ENCODE measurements around the gene ERCC4.

The ERCC4 gene

DNA sequence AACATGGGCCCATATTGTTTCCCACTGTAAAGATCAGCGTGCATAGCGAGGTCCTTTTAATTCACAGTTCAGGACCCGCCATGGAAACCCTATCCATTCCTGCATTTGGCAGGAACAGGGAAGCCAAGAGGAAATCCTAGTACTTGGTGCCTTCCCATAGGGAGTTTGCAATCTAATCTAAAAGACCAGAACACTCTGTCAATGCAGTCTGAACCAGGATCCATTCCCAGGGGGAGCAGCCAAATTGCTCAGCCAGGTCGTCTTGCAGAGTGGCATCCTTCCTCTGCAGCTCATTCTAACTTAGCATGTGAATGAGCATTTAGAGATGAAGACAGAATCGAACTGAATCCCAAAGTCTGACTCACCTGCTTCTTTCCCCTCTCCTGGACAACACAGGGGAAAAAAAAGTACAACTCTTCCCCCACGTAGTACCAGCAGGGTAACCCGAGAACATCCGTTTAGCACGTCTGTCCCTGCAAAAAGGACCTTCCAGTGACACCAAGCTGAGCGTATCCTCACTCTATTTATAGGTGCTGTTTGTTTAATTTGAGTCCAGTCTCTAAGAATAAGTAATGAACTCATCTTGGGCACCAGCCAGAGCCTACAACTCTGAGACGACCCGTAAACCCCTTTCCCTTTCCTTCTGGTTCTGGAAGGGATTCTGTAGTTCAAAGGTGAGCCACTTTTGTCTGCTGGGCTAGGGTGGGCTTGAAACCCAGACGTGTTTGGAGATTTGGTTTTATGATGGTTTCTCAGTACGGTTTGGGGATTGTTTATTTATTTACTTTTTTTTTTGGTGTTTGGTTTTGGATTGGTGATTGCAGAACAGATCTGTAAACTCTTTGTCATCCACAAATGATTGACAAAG lies 74.5 kb downstream of the ERCC4 start:
- DNase-seq (ENCODE audit: low spot score): no peak

DNA sequence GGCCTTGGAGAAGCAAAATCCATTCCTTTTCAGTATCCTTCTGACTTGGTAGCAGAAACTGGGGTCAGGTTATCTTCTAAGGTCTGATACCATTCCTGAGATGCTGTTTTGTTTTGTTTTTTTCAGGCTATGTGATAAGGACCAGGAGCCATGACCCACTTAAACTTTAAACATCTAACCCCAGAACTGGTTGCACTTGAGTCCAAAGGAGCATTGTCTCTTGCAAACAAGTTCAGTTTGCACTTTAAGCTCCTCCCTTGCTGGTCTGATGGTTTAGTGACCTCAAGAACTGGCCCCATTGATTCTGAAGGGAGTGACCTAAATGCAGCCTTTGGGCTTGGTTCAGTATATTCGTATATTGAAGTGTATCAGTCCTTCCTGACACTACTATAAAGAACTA lies 75.2 kb downstream of the ERCC4 start:
- DNase-seq (ENCODE audit: low spot score): no peak

DNA sequence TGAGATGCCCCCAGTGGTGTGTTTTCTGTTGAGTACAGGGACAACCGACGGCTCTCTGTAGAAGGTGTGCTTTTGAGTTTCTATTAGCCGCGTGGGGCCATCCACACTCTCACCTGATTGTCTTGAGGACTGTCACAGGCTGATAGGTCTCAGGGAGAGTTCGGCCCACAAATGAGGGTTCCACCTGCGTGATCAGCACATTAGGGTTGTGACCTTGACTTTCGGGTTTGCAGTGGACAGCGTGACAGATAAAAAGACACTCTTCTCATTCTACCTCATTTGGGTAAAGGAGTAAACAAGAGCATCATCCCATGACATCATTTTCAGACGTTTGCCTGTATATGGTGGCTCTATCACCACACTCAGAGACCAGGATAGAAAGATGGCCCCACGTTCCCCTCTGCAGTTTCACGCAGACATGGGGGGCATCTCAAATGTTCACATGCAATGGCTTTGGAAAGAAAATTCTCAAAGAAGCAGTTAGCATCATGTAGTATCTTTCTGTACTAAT lies 76.9 kb downstream of the ERCC4 start:
- DNase-seq (ENCODE audit: low spot score): no peak

DNA sequence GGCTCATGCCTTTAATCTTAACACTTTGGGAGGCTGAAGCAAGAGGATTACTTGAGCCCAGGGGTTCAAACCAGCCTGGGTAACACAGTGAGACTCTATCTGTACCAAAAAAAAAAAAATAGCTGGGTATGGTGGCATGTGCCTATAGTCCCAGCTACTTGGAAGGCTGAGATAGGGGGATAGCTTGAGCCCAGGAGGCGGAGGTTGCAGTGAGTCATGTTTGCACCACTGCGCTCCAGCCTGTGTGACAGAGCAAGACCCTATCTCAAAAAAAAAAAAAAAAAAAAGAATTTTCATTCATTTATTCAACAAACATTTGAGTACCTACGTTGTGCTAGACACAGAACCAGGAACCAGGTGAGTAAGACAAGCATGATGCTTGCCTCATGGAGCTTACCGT lies 77.6 kb downstream of the ERCC4 start:
- DNase-seq (ENCODE audit: low spot score): peak; percentile 2

DNA sequence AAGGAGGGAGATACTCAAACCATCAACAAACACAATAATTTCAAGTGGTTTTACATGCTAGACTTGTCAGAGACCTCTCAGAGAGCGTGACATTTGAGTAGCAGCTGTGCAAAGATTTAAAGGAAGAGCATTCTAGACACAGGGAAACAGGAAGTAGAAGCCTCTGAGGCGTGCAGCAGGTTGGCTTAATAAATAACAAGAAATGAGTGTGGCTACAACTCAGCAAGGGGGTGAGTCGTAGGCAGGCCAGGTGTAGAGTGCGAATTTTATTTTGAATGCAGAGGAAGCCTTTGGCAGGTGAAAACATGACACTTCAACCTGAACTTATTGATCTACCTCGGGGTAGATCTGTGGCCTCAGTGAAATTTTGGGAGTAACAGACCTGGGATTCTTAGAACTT lies 78.0 kb downstream of the ERCC4 start:
- peak; percentile 20 for DNase-seq (ENCODE audit: low spot score)

DNA sequence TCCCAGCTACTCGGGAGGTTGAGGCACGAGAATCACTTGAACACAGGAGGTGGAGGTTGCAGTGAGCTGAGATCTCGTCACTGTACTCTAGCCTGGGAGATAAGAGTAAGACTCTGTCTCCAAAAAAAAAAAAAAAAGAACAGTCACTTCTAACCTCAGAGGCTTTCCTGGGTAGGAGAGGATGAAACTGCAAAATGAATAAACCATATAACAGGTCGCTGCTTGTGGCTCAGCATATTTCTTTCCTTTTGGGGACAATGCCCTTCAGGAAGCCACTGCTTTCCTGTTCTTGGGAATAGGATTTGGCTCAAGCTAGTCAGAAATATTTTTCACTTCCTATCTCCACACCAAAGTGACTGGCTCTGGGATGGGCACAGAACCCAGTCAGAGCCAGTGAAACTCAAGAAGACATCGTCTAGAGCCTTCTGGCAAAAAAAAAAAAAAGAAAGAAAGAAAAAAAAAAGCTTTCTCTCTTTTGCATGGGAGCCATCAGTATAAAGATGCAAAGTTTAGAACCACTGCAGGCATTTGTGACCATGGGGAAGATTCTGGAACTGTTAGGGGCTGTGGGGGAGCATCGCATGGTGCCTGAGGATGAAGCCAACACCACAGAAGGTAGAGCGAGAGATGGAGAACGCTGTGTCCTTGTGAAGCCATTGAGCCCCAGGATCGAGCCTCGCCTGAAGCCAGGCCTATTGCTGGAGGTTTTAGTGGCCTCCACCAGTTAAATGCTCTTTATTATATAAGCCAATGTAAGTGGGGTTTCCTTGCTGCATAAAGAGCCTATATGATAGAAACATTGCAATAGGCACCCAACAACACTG lies 79.3 kb downstream of the ERCC4 start:
- DNase-seq (ENCODE audit: low spot score): no peak

DNA sequence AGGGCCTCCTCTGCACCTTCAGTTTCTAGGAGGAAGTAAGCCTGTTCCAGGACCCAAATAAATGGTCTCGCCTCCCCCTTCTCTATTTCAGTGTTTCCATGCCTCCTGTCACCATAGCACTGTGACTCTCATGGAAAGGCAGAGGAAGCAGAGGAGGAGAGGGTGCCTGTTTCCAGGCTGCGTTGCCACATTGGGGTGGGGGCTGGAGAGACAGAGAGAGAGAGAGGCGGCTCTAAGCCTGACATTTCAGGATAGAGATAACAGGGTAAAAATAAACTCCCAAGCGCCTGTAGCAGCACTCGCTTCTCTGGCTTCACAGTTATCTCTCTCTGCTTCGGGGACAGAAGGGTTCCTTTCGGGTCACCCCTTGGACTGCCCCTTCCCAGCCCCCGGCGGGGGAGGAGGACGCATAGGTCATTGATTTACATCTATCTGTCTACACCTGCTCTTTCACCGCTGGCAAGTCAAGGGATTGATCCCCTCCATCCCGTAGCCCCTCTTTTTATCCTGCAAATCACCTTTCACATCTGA lies 80.0 kb downstream of the ERCC4 start:
- DNase-seq (ENCODE audit: low spot score): no peak

DNA sequence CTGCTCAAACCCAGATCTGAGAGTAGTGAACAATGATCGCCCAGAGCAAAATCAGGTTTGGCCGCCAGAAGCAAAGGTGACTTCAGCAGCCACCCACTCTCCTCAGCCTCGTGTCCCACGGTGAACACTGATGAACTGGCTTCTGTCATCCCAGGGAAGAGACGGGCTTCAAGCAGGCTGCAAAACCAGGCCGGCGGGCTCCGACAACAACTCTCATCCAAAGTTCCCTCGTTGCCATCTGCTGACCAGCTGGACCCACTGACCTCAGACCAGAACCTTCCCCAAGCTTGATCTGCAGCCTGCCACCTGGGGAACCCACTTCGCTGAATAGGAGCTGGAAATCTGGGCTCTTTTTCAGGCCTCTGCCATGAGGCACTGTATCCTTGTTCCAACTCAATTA lies 81.6 kb downstream of the ERCC4 start:
- no peak for DNase-seq (ENCODE audit: low spot score)
